Stimulated activated CD4-positive, alpha-beta T cell treated with anti-CD3 and anti-CD28 coated beads, Interleukin-1b, Interleukin-23, amount 100 ng/mL, for 48 hours (primary cell): ENCODE data around the gene C4A.
"Not testable (repeated sequence)": the region's sequence is repeated elsewhere in the genome, so short reads cannot be mapped to it uniquely, and the experiment has no call there.

ENCODE experiments used
- DNase-seq: peaks from one replicate; pipeline ENCODE4 v3.0.0-alpha.2; 2020

C4A gene

DNA sequence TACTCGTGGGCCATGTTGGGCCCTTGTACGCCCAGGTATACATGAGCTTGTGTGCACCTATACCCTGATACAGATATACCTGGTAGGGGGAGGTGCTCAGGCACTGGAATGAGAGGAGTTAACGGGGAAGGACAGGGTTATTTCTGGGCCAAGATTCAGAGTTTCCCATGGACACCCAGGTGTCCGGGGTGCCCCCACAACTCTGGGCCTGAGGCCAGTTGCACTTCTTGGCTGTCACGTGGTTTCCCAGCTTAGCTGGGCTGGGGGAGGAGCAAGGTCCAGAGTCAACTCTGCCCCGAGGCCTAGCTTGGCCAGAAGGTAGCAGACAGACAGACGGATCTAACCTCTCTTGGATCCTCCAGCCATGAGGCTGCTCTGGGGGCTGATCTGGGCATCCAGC lies at the start of gene C4A:
TSS of gene C4A (plus strand) at position 314 of the 400 bp plus-strand sequence. CDS start at position 365, 51 bp downstream.
- not testable (repeated sequence) for DNase-seq

- not testable (repeated sequence) for DNase-seq
Observed at GRCh38 chr6:31932137-31932536, 49.7 kb upstream of the C4A start.

- DNase-seq, result no peak
Observed at GRCh38 chr6:31933537-31933936, 48.3 kb upstream of the C4A start.

DNA sequence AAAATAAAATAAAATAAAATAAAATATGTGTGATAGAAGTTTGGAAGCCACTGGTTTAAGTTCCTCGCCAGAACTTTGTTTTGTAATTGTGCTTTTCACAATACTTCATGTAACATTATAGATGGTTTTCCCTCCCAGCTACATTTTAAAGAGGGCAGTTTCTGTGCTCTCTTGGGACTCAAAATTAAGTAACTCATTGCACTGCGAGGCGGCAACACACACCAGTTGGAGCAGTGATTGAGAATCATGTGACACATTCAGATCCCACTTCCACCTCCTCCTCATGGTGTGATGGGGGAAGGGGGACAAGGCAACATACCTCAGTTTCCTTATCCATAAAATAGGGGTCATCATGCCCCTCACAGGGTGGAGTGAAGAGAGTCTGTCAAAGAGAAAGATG lies 46.8 kb upstream of the C4A start:
- DNase-seq, result no peak

- no peak for DNase-seq
Observed at GRCh38 chr6:31935823-31936222, 46.0 kb upstream of the C4A start.

DNA sequence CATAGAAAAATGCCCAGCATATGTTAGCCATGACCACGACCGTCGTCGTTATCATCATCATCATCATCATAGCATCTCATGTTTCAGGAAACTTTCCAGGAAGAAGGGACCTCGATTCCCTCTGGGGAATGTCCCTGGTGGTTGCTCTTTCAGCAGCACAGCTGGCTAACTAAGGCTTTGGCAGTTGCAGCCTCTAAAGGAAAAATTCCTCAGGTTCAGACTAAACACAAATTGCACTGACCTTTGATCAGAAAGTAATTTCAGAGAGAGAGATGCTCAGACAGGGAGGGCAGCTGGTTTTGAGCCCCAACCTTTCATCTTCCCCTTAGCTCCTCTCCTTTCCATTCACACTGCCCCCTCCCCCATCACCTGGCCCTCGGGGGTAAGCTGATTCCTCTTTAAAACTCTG lies 41.6 kb upstream of the C4A start:
- no peak for DNase-seq

DNA sequence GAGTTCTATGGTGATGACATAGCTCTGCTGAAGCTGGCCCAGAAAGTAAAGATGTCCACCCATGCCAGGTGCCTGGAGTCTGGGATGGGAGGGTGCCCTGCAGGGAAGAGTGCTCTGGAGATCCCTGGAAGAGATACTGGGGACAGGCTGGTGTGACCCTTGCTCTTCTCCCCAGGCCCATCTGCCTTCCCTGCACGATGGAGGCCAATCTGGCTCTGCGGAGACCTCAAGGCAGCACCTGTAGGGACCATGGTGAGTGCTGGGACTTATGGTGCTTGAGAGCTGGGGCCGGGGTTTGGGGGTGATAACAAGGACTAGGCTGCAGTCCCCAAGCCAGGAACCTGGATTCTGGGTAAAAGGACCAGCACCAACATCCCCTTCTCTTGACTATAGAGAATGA lies 38.1 kb upstream of the C4A start:
- no peak for DNase-seq

- no peak for DNase-seq
Observed at GRCh38 chr6:31945154-31945506, 36.7 kb upstream of the C4A start.

DNA sequence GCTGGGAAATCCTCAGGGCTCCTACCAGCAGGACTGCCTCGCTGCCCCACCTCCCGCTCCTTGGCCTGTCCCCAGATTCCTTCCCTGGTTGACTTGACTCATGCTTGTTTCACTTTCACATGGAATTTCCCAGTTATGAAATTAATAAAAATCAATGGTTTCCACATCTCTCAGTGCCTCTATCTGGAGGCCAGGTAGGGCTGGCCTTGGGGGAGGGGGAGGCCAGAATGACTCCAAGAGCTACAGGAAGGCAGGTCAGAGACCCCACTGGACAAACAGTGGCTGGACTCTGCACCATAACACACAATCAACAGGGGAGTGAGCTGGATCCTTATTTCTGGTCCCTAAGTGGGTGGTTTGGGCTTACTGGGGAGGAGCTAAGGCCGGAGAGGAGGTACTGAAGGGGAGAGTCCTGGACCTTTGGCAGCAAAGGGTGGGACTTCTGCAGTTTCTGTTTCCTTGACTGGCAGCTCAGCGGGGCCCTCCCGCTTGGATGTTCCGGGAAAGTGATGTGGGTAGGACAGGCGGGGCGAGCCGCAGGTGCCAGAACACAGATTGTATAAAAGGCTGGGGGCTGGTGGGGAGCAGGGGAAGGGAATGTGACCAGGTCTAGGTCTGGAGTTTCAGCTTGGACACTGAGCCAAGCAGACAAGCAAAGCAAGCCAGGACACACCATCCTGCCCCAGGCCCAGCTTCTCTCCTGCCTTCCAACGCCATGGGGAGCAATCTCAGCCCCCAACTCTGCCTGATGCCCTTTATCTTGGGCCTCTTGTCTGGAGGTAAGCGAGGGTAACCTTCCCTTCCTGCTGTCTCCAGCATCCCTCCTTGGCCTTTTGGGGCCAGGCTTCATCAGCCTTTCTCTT lies 36.1 kb upstream of the C4A start, which contains the start of gene CFB:
TSS of gene CFB (plus strand) at position 589 of the 863 bp plus-strand sequence. CDS start at position 716, 127 bp downstream.
- no peak for DNase-seq

DNA sequence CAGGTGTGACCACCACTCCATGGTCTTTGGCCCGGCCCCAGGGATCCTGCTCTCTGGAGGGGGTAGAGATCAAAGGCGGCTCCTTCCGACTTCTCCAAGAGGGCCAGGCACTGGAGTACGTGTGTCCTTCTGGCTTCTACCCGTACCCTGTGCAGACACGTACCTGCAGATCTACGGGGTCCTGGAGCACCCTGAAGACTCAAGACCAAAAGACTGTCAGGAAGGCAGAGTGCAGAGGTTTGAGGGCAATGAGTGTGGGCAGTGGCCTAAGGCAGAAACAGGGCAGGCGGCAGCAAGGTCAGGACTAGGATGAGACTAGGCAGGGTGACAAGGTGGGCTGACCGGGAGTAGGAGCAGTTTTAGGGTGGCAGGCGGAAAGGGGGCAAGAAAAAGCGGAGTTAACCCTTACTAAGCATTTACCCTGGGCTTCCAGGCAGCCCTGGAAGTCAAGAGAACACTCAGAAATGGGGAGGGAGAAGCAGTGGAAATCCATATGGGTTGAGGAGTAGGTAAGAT lies 35.4 kb upstream of the C4A start:
- DNase-seq, result no peak

DNA sequence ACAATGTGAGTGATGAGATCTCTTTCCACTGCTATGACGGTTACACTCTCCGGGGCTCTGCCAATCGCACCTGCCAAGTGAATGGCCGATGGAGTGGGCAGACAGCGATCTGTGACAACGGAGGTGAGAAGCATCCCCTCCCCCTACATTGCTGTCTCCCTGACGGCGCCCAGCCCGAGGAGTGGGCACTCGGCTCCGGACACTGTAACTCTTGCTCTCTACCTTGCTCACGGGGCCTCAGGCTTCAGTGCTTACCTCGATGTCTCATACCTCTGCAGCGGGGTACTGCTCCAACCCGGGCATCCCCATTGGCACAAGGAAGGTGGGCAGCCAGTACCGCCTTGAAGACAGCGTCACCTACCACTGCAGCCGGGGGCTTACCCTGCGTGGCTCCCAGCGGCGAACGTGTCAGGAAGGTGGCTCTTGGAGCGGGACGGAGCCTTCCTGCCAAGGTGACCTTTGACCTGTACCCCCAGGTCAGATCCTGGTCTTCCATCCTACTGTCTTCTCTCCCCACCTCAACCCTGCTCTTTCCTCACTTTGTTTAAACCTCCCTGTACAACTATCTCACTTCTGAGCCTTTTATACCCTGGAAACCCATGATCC lies 34.7 kb upstream of the C4A start:
- no peak for DNase-seq

- no peak for DNase-seq
Observed at GRCh38 chr6:31947864-31948263, 34.0 kb upstream of the C4A start.

DNA sequence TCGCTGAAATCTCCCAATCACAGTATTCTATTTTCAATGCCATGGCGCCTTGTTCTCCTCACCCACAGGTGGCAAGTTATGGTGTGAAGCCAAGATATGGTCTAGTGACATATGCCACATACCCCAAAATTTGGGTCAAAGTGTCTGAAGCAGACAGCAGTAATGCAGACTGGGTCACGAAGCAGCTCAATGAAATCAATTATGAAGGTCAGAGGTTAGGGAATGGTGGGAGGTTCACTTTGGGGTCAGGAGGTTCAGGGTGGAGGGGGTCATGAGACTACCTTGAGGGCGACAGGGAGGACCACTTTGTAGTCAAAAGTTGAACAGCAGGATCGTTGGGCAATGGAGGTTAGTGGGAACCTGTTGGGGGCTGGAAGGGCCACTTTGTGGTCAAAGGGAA lies 33.6 kb upstream of the C4A start:
- DNase-seq, result no peak

- DNase-seq, result no peak
Observed at GRCh38 chr6:31948753-31949413, 33.0 kb upstream of the C4A start.

DNA sequence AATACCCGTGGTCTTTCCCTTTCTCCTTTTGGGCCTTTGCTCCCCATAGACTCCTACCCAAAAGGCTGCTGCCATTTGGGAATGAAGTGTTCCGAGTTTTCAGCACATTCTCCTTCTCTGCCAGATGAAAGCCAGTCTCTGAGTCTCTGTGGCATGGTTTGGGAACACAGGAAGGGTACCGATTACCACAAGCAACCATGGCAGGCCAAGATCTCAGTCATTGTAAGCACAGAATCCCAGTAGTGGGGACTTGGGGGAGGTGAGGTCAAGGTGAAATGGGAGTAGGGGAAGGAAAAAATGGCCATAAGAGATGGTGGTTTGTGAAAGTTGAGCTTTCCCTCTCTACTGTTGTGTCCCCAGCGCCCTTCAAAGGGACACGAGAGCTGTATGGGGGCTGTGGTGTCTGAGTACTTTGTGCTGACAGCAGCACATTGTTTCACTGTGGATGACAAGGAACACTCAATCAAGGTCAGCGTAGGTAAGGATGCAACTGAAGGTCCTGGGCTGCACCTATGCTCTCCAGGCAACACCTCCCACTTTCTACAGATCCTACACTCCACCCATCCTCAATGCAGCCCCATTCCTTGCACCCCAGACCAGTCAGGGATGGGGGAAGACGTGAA lies 31.8 kb upstream of the C4A start:
- DNase-seq, result no peak

GRCh38 chr6:31952140-31952805 lies 29.6 kb upstream of the C4A start:
- no peak for DNase-seq

- DNase-seq, result no peak
Observed at GRCh38 chr6:31952890-31953289, 29.0 kb upstream of the C4A start.

GRCh38 chr6:31954511-31954910 lies 27.3 kb upstream of the C4A start:
- no peak for DNase-seq

DNA sequence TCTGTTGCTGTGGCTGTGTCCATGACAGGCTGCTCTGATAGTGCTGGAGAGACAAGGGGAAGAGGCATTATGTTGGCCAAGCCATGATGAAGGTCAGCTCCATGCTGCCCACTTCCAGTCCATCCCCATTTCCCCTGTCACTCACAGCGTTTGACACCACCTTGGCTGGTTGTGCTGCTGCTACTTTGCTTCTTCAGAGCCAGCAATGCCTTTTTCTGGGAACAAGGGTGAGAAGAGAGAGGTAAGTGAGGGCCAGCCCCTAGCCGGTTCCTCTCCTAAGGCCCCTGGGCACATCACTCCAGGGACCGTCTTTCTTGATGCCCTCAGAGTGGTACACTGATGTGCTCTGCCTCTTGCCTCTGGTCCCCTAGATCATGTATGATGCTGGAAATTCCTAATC lies 25.1 kb upstream of the C4A start:
- DNase-seq, result no peak

DNA sequence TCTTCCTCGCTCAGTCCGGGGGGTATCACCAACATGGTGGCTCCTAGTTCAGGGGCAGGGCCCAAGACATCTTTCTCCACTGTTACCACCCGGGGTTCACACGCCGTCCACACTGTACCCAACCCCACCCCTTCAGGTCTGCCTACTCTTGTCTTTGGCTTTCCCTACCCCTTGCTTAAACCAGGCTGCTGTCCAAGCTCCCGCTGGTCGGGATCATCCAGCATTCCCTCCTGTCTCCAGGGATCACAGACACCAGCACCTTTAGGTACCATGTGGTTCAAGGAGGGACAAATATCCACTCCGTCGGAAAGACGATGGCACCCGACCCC lies 23.5 kb upstream of the C4A start:
- DNase-seq, result no peak

- DNase-seq, result peak; percentile 99
Observed at GRCh38 chr6:31958741-31959739, 22.8 kb upstream of the C4A start, which contains the start of the genes NELFE and SKIC2. Gene NELFE (minus strand): TSS chr6:31958971. CDS start chr6:31958446, 525 bp downstream. Gene SKIC2 (plus strand): TSS chr6:31959175. CDS start chr6:31959193, 18 bp downstream.
